HG03558 (cell line): ENCODE results near the gene MESD.

ENCODE experiments used
- ATAC-seq: cut with Tn5 transposase; IDR thresholded peaks from one replicate; pipeline ENCODE4 v1.9.1; 2021; ENCODE audit warnings: moderate number of reproducible peaks; ENCODE audit not compliant: unreplicated experiment; ENCODE audit errors: extremely low read depth

The MESD gene

GRCh38 chr15:81015621-81016488 lies 26.2 kb upstream of the MESD start:
- ATAC-seq: no peak

- ATAC-seq: no peak
Measured at GRCh38 chr15:81014446-81015093, 25.0 kb upstream of the MESD start.

GRCh38 chr15:81013396-81013929 lies 23.8 kb upstream of the MESD start:
- no peak for ATAC-seq

GRCh38 chr15:81012588-81012987 lies 23.0 kb upstream of the MESD start:
- ATAC-seq: no peak

- no peak for ATAC-seq
Measured at GRCh38 chr15:81011593-81011992, 22.0 kb upstream of the MESD start.

GRCh38 chr15:81010086-81010485 lies 20.5 kb upstream of the MESD start:
- no peak for ATAC-seq

- ATAC-seq: no peak
Measured at GRCh38 chr15:81008312-81008711, 18.7 kb upstream of the MESD start.

- ATAC-seq: no peak
Measured at GRCh38 chr15:81007428-81008064, 17.9 kb upstream of the MESD start.

GRCh38 chr15:81006124-81006523 lies 16.5 kb upstream of the MESD start:
- no peak for ATAC-seq

- no peak for ATAC-seq
Measured at GRCh38 chr15:81003097-81003350, 13.4 kb upstream of the MESD start.

- no peak for ATAC-seq
Measured at GRCh38 chr15:81002331-81003096, 12.9 kb upstream of the MESD start.

GRCh38 chr15:81002009-81002330 lies 12.4 kb upstream of the MESD start:
- no peak for ATAC-seq

- ATAC-seq: peak; percentile 7
Measured at GRCh38 chr15:81001152-81002008, 11.8 kb upstream of the MESD start.

- ATAC-seq: peak; percentile 20
Measured at GRCh38 chr15:81000624-81001151, 11.1 kb upstream of the MESD start, which contains the start of gene TLNRD1. TSS of gene TLNRD1 (plus strand) at chr15:81000923. CDS start at chr15:81002272, 1,349 bp downstream.

- no peak for ATAC-seq
Measured at GRCh38 chr15:81000144-81000623, 10.6 kb upstream of the MESD start.

GRCh38 chr15:80999623-81000036 lies 10.0 kb upstream of the MESD start:
- no peak for ATAC-seq

- no peak for ATAC-seq
Measured at GRCh38 chr15:80998251-80998650, 8.6 kb upstream of the MESD start.

GRCh38 chr15:80997692-80998091 lies 8.1 kb upstream of the MESD start:
- ATAC-seq: no peak

- ATAC-seq: no peak
Measured at GRCh38 chr15:80996247-80996646, 6.6 kb upstream of the MESD start.
